Fibroblast of lung (primary cell): ENCODE results near the gene CFAP20. TPM values are rescaled to one million over a fixed set of nuclear protein-coding genes. Genes with fewer than 3 reads are reported as not detected.
A peak's percentile ranks its signal among the peaks of the same experiment; 100 is the strongest.

Source experiments
- DNase-seq, 2 donors: peaks; one replicate each; pipeline versions ENCODE4 v3.0.0 to v3.0.0-alpha.2; 2010; ENCODE audit warnings: low read depth in 2 of 2
- H2AFZ ChIP-seq: 2 replicates; pipeline ENCODE4 v1.5.1; 2012; ENCODE audit warnings: low read length, control low read depth, inconsistent platforms
- H3K27ac ChIP-seq: 2 replicates; pipeline ENCODE4 v1.5.1; 2011; ENCODE audit warnings: low read length, control low read depth; ENCODE audit not compliant: insufficient read depth
- H3K27me3 ChIP-seq: 2 replicates; pipeline ENCODE4 v1.5.1; 2011; ENCODE audit warnings: mild to moderate bottlenecking, low read length; ENCODE audit not compliant: control insufficient read depth, insufficient read depth
- H3K36me3 ChIP-seq: 2 replicates; pipeline ENCODE4 v1.5.1; 2011; ENCODE audit warnings: low read length; ENCODE audit not compliant: control insufficient read depth, insufficient read depth
- H3K4me1 ChIP-seq: 2 replicates; pipeline ENCODE4 v1.5.1; 2011; ENCODE audit warnings: low read length; ENCODE audit not compliant: control insufficient read depth, insufficient read depth; ENCODE audit errors: extremely low read depth
- H3K4me2 ChIP-seq: 2 replicates; pipeline ENCODE4 v1.5.1; 2011; ENCODE audit warnings: low read length, control low read depth; ENCODE audit not compliant: insufficient read depth; ENCODE audit errors: extremely low read depth
- H3K4me3 ChIP-seq, 4 experiments: fragments of 200-600 bp in 1 of 4; sonication (generic) in 1 of 4; replicated peaks in 1 of 4; 2 replicates each; pipeline ENCODE4 v1.5.1; 2011 to 2016; ENCODE audit warnings: low read length in 4 of 4, low read depth in 3 of 4, mild to moderate bottlenecking in 3 of 4, control low read depth in 2 of 4, inconsistent platforms in 1 of 4, mixed read lengths in 1 of 4; ENCODE audit not compliant: insufficient read depth in 1 of 4; ENCODE audit errors: control extremely low read depth in 1 of 4
- H3K79me2 ChIP-seq: 2 replicates; pipeline ENCODE4 v1.5.1; 2012; ENCODE audit warnings: mild to moderate bottlenecking, low read length, inconsistent platforms; ENCODE audit not compliant: control insufficient read depth, insufficient read depth
- H3K9ac ChIP-seq: 2 replicates; pipeline ENCODE4 v1.5.1; 2011; ENCODE audit warnings: mild to moderate bottlenecking, low read length, control low read depth; ENCODE audit not compliant: insufficient read depth
- H3K9me3 ChIP-seq: 2 replicates; pipeline ENCODE4 v1.5.1; 2012; ENCODE audit warnings: low read depth, low read length; ENCODE audit not compliant: control insufficient read depth, insufficient read depth
- H4K20me1 ChIP-seq: 2 replicates; pipeline ENCODE4 v1.5.1; 2011; ENCODE audit warnings: low read length; ENCODE audit not compliant: control insufficient read depth, insufficient read depth; ENCODE audit errors: extremely low read depth
- CTCF ChIP-seq, 2 donors: IDR thresholded peaks in 1 of 2; conservative IDR thresholded peaks in 1 of 2; 1 replicate in 1 of 2; 2 replicates in 1 of 2; pipeline ENCODE4 v1.5.1; 2011 to 2012; ENCODE audit warnings: low read length in 2 of 2, control low read depth in 1 of 2, inconsistent platforms in 1 of 2, low read depth in 1 of 2, mild to moderate bottlenecking in 1 of 2
- EZH2 ChIP-seq: IDR thresholded peaks from 2 replicates; pipeline ENCODE4 v1.5.1; 2012; ENCODE audit warnings: low read length, control low read depth, mild to moderate bottlenecking; ENCODE audit errors: missing control alignments
- polyA plus RNA-seq, 2 donors: library from polyadenylated mRNA; depleted of rRNA in 1 of 2; stranded (reverse) in 1 of 2; unstranded in 1 of 2; fragments of >200 nt; gene quantifications; 2 replicates each; pipeline ENCODE4 v1.2.1, GENCODE V29; 2011 to 2012; ENCODE audit warnings: missing spikeins in 1 of 2
- total RNA-seq: library from RNA; depleted of rRNA; stranded (reverse); fragments of >200 nt; gene quantifications from 2 replicates; pipeline ENCODE4 v1.2.1, GENCODE V29; 2014

CFAP20 gene
- total and polyA plus RNA-seq, 2 donors (not counting 1 experiment from before 2014, with no cell fraction given): 29.2 to 30.2 TPM

- Histone ChIP-seq H3K4me1 (peaks cover 23% of the 10 kb centered on the region), H4K20me1 (peaks cover 2% of the 10 kb centered on the region), H3K9ac (no peak overlapping the region), H3K4me3 (no peak overlapping the region), H3K4me2 (peak overlapping the region; percentile 41), H3K79me2 (peaks cover 49% of the 10 kb centered on the region), H3K36me3 (peaks cover 5% of the 10 kb centered on the region), H3K9me3 (no peaks in the 10 kb centered on the region), H3K27ac (no peak overlapping the region), H3K27me3 (no peaks in the 10 kb centered on the region), H2AFZ (no peak overlapping the region)
- no peak for DNase-seq
- TF ChIP-seq EZH2 (no peak), CTCF (conservative IDR thresholded peaks at IDR 0.05 in 1 of 2, IDR thresholded peaks at IDR 0.05 in 1 of 2; ENCODE audit: low read depth in 1 of 2, low read length in 2 of 2) (no peak)
Measured at GRCh38 chr16:58118801-58119508, 10.2 kb downstream of the CFAP20 start.

GRCh38 chr16:58116529-58116928, 12.7 kb downstream of the CFAP20 start:
- H3K36me3 ChIP-seq: peaks cover 5% of the 10 kb centered on the region
- H2AFZ ChIP-seq: no peak overlapping the region
- no peaks in the 10 kb centered on the region for H3K27me3 ChIP-seq
- no peak for DNase-seq
- no peak overlapping the region for H3K4me3 ChIP-seq
- peak overlapping the region; percentile 46 for H3K27ac ChIP-seq
- H4K20me1 ChIP-seq: peaks cover 2% of the 10 kb centered on the region
- TF ChIP-seq EZH2: no peak
- TF ChIP-seq CTCF (conservative IDR thresholded peaks at IDR 0.05 in 1 of 2, IDR thresholded peaks at IDR 0.05 in 1 of 2; ENCODE audit: low read depth in 1 of 2, low read length in 2 of 2): no peak
- H3K9ac ChIP-seq: no peak overlapping the region
- H3K4me2 ChIP-seq: no peak overlapping the region
- H3K4me1 ChIP-seq: peaks cover 23% of the 10 kb centered on the region
- no peaks in the 10 kb centered on the region for H3K9me3 ChIP-seq
- H3K79me2 ChIP-seq: peaks cover 43% of the 10 kb centered on the region

- Histone ChIP-seq H3K4me2 (no peak overlapping the region), H3K9me3 (no peaks in the 10 kb centered on the region), H4K20me1 (peaks cover 2% of the 10 kb centered on the region), H3K9ac (no peak overlapping the region), H3K36me3 (peaks cover 5% of the 10 kb centered on the region), H3K79me2 (peaks cover 42% of the 10 kb centered on the region), H3K4me1 (peaks cover 18% of the 10 kb centered on the region), H3K4me3 (no peak overlapping the region), H3K27ac (peak overlapping the region; percentile 46), H3K27me3 (no peaks in the 10 kb centered on the region), H2AFZ (no peak overlapping the region)
- DNase-seq: no peak
- TF ChIP-seq EZH2: no peak
- TF ChIP-seq CTCF (conservative IDR thresholded peaks at IDR 0.05 in 1 of 2, IDR thresholded peaks at IDR 0.05 in 1 of 2; ENCODE audit: low read depth in 1 of 2, low read length in 2 of 2): no peak
Measured at GRCh38 chr16:58116081-58116480, 13.1 kb downstream of the CFAP20 start.
